ENCODE results near the gene ADAMTS19.

DNA sequence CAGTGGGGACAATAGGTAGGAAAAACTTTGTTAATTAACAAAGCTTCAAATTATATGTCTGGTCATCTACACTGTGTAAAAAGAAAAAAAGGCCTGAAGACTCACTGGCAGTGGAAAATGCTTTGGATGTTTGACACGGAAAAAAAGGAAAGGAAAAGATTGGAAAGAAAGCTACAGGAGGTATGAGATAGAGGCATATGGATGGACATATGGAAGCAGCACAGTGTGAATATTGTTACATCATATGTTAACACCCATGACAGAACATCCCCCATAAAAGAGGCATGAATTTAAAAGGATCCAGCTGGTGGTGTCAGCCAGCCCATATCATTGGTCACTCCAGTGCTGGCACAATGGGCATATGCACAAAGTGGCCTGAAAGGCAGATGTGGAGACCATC lies 19.0 kb upstream of the ADAMTS19 start:
- no peak for TF ChIP-seq POLR2A (conservative IDR thresholded peaks at IDR 0.05)
- TF ChIP-seq, protein P1, sequence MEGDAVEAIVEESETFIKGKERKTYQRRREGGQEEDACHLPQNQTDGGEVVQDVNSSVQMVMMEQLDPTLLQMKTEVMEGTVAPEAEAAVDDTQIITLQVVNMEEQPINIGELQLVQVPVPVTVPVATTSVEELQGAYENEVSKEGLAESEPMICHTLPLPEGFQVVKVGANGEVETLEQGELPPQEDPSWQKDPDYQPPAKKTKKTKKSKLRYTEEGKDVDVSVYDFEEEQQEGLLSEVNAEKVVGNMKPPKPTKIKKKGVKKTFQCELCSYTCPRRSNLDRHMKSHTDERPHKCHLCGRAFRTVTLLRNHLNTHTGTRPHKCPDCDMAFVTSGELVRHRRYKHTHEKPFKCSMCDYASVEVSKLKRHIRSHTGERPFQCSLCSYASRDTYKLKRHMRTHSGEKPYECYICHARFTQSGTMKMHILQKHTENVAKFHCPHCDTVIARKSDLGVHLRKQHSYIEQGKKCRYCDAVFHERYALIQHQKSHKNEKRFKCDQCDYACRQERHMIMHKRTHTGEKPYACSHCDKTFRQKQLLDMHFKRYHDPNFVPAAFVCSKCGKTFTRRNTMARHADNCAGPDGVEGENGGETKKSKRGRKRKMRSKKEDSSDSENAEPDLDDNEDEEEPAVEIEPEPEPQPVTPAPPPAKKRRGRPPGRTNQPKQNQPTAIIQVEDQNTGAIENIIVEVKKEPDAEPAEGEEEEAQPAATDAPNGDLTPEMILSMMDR (IDR thresholded peaks at IDR 0.05 in 2 of 3, conservative IDR thresholded peaks at IDR 0.05 in 1 of 3; ENCODE audit: insufficient read depth in 2 of 3, low read depth in 1 of 3, low read length in 3 of 3) = no peak
- no peak for TF ChIP-seq EP400 (IDR thresholded peaks at IDR 0.05)
- TF ChIP-seq RFX5 (IDR thresholded peaks at IDR 0.05; ENCODE audit: low read depth, low read length) = no peak
- TF ChIP-seq, protein P2, sequence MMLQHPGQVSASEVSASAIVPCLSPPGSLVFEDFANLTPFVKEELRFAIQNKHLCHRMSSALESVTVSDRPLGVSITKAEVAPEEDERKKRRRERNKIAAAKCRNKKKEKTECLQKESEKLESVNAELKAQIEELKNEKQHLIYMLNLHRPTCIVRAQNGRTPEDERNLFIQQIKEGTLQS (IDR thresholded peaks at IDR 0.05) = no peak
- TF ChIP-seq, protein P2 (CRISPR knock-in tag; conservative IDR thresholded peaks at IDR 0.05) = no peak
- no peak for TF ChIP-seq KDM1A (IDR thresholded peaks at IDR 0.05)
- TF ChIP-seq TAF1 (IDR thresholded peaks at IDR 0.05; ENCODE audit: control insufficient read depth, extremely low read depth, insufficient read depth, low read length, severe bottlenecking) = no peak
- TF ChIP-seq, protein P3, sequence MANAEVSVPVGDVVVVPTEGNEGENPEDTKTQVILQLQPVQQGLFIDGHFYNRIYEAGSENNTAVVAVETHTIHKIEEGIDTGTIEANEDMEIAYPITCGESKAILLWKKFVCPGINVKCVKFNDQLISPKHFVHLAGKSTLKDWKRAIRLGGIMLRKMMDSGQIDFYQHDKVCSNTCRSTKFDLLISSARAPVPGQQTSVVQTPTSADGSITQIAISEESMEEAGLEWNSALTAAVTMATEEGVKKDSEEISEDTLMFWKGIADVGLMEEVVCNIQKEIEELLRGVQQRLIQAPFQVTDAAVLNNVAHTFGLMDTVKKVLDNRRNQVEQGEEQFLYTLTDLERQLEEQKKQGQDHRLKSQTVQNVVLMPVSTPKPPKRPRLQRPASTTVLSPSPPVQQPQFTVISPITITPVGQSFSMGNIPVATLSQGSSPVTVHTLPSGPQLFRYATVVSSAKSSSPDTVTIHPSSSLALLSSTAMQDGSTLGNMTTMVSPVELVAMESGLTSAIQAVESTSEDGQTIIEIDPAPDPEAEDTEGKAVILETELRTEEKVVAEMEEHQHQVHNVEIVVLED (CRISPR knock-in tag; IDR thresholded peaks at IDR 0.05) = no peak

Measured in K562 (cell line).